HEK293 (cell line): ENCODE data around the gene C1QTNF12.
A peak's percentile ranks its signal among the peaks of the same experiment; 100 is the strongest.

Experiments used
- CTCF ChIA-PET: fragments of 350-600 bp; formaldehyde crosslinking; extraction: SDS; loops from one replicate; lab custom pipeline; 2021; ENCODE audit warnings: antibody characterized with exemption; lab: Yijun Ruan, JAX
- POLR2A ChIA-PET: fragments of 300-600 bp; formaldehyde crosslinking; extraction: SDS; loops from one replicate; lab custom pipeline; 2020; ENCODE audit warnings: antibody characterized with exemption, inconsistent platforms; lab: Yijun Ruan, JAX
- H3K27ac ChIP-seq: fragments of 200-500 bp; sonication (Bioruptor generic); 2 replicates; pipeline ENCODE4 v1.5.1; 2014; ENCODE audit warnings: low read depth, low read length, control low read depth, inconsistent platforms; ENCODE audit errors: extremely low read depth
- H3K36me3 ChIP-seq, 2 experiments: fragments of 200-500 bp in 1 of 2; sonication (Bioruptor generic) in 1 of 2; 1 replicate in 1 of 2; 2 replicates in 1 of 2; pipeline ENCODE4 v1.5.1; 2014 to 2017; ENCODE audit warnings: inconsistent platforms in 2 of 2, low read length in 2 of 2; ENCODE audit not compliant: control insufficient read depth in 2 of 2, insufficient read depth in 1 of 2
- H3K4me1 ChIP-seq: fragments of 200-500 bp; sonication (Bioruptor generic); 2 replicates; pipeline ENCODE4 v1.5.1; 2014; ENCODE audit warnings: mild to moderate bottlenecking, low read length, inconsistent platforms; ENCODE audit not compliant: control insufficient read depth, insufficient read depth
- H3K4me3 ChIP-seq: 2 replicates; pipeline ENCODE4 v1.5.1; 2011; ENCODE audit warnings: low read depth, mild to moderate bottlenecking, control low read depth, low read length, moderate library complexity
- H3K9me3 ChIP-seq: fragments of 200-500 bp; sonication (Bioruptor generic); 2 replicates; pipeline ENCODE4 v1.5.1; 2014; ENCODE audit warnings: low read depth, low read length, inconsistent platforms; ENCODE audit not compliant: control insufficient read depth, insufficient read depth
- BCL6B ChIP-seq: fragments of 450-650 bp; formaldehyde crosslinking; IDR thresholded peaks from 2 replicates; pipeline ENCODE4 v1.5.1; 2017; ENCODE audit warnings: missing biosample characterization, missing genetic modification characterization
- GLI2 ChIP-seq: fragments of 450-650 bp; formaldehyde crosslinking; IDR thresholded peaks from 2 replicates; pipeline ENCODE4; 2017; ENCODE audit warnings: missing biosample characterization, missing genetic modification characterization, low read depth, borderline replicate concordance
- GLIS1 ChIP-seq: fragments of 450-650 bp; formaldehyde crosslinking; IDR thresholded peaks from 2 replicates; pipeline ENCODE4 v1.5.1; 2016; ENCODE audit warnings: missing biosample characterization, missing genetic modification characterization
- GLIS2 ChIP-seq: fragments of 450-650 bp; formaldehyde crosslinking; IDR thresholded peaks from 2 replicates; pipeline ENCODE4 v1.5.1; 2016; ENCODE audit warnings: missing biosample characterization, missing genetic modification characterization
- HIC1 ChIP-seq: fragments of 450-650 bp; formaldehyde crosslinking; IDR thresholded peaks from 2 replicates; pipeline ENCODE4 v1.5.1; 2016; ENCODE audit warnings: missing biosample characterization, missing genetic modification characterization
- KLF8 ChIP-seq: fragments of 450-650 bp; formaldehyde crosslinking; IDR thresholded peaks from 2 replicates; pipeline ENCODE4 v1.5.1; 2016; ENCODE audit warnings: missing biosample characterization, missing genetic modification characterization
- PRDM10 ChIP-seq: fragments of 450-650 bp; formaldehyde crosslinking; IDR thresholded peaks from 2 replicates; pipeline ENCODE4 v1.5.1; 2016; ENCODE audit warnings: missing biosample characterization, missing genetic modification characterization
- ZNF114 ChIP-seq: fragments of 450-650 bp; formaldehyde crosslinking; IDR thresholded peaks from 2 replicates; pipeline ENCODE4 v1.5.0; 2017; ENCODE audit warnings: missing biosample characterization, missing genetic modification characterization
- ZNF18 ChIP-seq: fragments of 450-650 bp; formaldehyde crosslinking; IDR thresholded peaks from 2 replicates; pipeline ENCODE4 v1.5.1; 2016; ENCODE audit warnings: missing biosample characterization, missing genetic modification characterization
- ZNF184 ChIP-seq: fragments of 450-650 bp; IDR thresholded peaks from 2 replicates; pipeline ENCODE4 v1.5.1; 2018; ENCODE audit warnings: missing biosample characterization, mild to moderate bottlenecking, missing genetic modification characterization
- ZNF202 ChIP-seq: fragments of 450-650 bp; formaldehyde crosslinking; IDR thresholded peaks from 2 replicates; pipeline ENCODE4 v1.5.1; 2016; ENCODE audit warnings: missing biosample characterization, missing genetic modification characterization, borderline replicate concordance
- ZNF335 ChIP-seq: fragments of 450-650 bp; formaldehyde crosslinking; conservative IDR thresholded peaks from 2 replicates; pipeline ENCODE4 v1.5.1; 2016; ENCODE audit warnings: missing biosample characterization, missing genetic modification characterization
- ZNF37A ChIP-seq: fragments of 450-650 bp; IDR thresholded peaks from 2 replicates; pipeline ENCODE4 v1.5.1; 2018; ENCODE audit warnings: missing biosample characterization, missing genetic modification characterization
- ZNF48 ChIP-seq: fragments of 450-650 bp; formaldehyde crosslinking; IDR thresholded peaks from 2 replicates; pipeline ENCODE4 v1.5.1; 2016; ENCODE audit warnings: missing biosample characterization, missing genetic modification characterization
- ZNF600 ChIP-seq: fragments of 450-650 bp; formaldehyde crosslinking; IDR thresholded peaks from 2 replicates; pipeline ENCODE4 v1.5.1; 2016; ENCODE audit warnings: missing biosample characterization, missing genetic modification characterization
- ZNF626 ChIP-seq: fragments of 450-650 bp; sonication (Bioruptor Pico); formaldehyde crosslinking; IDR thresholded peaks from 2 replicates; pipeline ENCODE4 v1.5.1; 2018; ENCODE audit warnings: missing biosample characterization, missing genetic modification characterization, inconsistent platforms
- ZNF747 ChIP-seq: fragments of 450-650 bp; formaldehyde crosslinking; IDR thresholded peaks from 2 replicates; pipeline ENCODE4 v1.5.1; 2016; ENCODE audit warnings: missing biosample characterization, missing genetic modification characterization
- ZNF843 ChIP-seq: fragments of 450-650 bp; formaldehyde crosslinking; IDR thresholded peaks from 2 replicates; pipeline ENCODE4 v1.5.1; 2016; ENCODE audit warnings: missing biosample characterization, missing genetic modification characterization
- TF ChIP-seq, protein P1 (sequence below): fragments of 450-650 bp; formaldehyde crosslinking; IDR thresholded peaks from 2 replicates; pipeline ENCODE4 v1.5.1; 2016; ENCODE audit warnings: missing biosample characterization, missing genetic modification characterization
- TF ChIP-seq, protein P2 (sequence below): fragments of 450-650 bp; formaldehyde crosslinking; IDR thresholded peaks from 2 replicates; pipeline ENCODE4 v1.5.1; 2016; ENCODE audit warnings: missing biosample characterization, missing genetic modification characterization

The C1QTNF12 gene

DNA sequence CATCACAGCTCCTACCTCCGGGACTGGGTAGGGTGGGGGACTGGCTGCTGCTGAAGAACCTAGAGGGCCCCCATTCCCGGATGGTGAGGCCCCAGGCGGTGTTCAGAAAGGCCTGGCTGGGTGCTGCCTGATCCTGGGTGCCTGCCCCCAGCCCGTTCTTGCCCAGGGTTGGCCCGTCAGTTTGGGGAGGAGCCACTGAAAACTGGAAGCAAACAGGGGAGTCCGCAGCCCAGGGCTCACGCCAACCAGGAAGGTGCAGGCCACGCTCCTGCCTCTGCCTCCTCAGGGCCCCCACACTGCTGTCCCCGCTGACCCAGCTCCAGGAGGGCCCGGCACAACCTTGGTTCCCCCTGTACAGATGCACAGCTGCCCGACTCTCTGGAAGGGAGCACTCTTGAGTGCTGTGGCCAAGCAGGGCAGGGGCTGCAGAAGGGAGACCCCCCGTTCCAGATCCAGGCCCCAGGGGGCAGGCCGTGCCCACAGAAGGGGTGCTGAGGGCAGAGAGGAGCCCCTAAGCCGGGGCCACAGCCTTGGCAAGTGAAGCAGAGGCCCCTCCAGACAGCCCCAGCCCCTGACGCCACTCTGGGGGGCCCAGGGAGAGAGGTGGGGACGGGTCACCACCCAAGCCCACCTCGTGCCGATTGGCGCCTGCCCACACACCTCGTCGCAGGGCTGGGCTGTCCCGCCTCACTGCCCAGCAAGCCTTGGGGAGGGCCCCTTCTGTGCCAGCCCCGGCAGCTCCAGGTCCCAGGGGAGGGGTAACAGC is 5.5 kb downstream of the C1QTNF12 start:
- POLR2A ChIA-PET, result no interaction called here
- no peak overlapping the region for H3K27ac ChIP-seq

DNA sequence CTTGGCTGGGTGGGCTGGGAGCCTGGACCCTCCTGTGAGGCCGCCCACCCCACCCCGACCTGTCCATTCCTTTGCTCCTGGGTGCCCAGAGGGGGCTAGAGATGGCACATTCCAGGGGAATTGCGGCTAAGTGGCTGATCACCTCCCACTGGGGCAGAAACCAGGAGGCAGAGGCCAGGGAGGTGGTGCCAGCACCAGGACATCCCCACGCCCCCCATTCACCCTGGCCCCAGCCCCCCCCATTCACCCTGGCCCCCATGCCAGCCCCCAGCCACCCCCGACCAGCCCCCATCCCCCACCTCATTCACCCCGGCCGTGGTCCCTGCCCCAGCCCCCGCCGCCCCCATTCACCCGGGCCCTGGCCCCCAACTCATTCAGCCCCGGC is 6.2 kb downstream of the C1QTNF12 start:
- no peaks in the 10 kb centered on the region for H3K36me3 ChIP-seq
- no peaks in the 10 kb centered on the region for H3K9me3 ChIP-seq
- no peak overlapping the region for H3K4me3 ChIP-seq
- CTCF ChIA-PET, result no interaction called here
- no peak overlapping the region for H3K27ac ChIP-seq
- no peaks in the 10 kb centered on the region for H3K4me1 ChIP-seq
- TF ChIP-seq ZNF747 (tag by site-specific recombination), result no peak
- TF ChIP-seq ZNF202 (tag by site-specific recombination), result no peak
- peak; percentile 43; the same call in 1 of the 2 replicates for TF ChIP-seq PRDM10 (tag by site-specific recombination)
- TF ChIP-seq BCL6B (tag by site-specific recombination), result no peak
- no peak for TF ChIP-seq ZNF184
- TF ChIP-seq ZNF37A (tag by site-specific recombination), result no peak
- TF ChIP-seq, protein P1, sequence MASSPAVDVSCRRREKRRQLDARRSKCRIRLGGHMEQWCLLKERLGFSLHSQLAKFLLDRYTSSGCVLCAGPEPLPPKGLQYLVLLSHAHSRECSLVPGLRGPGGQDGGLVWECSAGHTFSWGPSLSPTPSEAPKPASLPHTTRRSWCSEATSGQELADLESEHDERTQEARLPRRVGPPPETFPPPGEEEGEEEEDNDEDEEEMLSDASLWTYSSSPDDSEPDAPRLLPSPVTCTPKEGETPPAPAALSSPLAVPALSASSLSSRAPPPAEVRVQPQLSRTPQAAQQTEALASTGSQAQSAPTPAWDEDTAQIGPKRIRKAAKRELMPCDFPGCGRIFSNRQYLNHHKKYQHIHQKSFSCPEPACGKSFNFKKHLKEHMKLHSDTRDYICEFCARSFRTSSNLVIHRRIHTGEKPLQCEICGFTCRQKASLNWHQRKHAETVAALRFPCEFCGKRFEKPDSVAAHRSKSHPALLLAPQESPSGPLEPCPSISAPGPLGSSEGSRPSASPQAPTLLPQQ (tag by site-specific recombination), result no peak
- no peak for TF ChIP-seq ZNF18 (tag by site-specific recombination)
- TF ChIP-seq ZNF114, result no peak
- no peak for TF ChIP-seq KLF8 (tag by site-specific recombination)
- TF ChIP-seq GLI2 (tag by site-specific recombination), result no peak
- TF ChIP-seq GLIS1, result peak; percentile 39
- POLR2A ChIA-PET, result no interaction called here

More for the DNA sequence above, 5.5 kb downstream of the C1QTNF12 start:
- Histone ChIP-seq H3K9me3 (no peaks in the 10 kb centered on the region), H3K4me1 (no peaks in the 10 kb centered on the region), H3K4me3 (no peak overlapping the region), H3K36me3 (no peaks in the 10 kb centered on the region)
- CTCF ChIA-PET, result no interaction called here
- peak; percentile 79 for TF ChIP-seq GLIS2
- peak; percentile 28 for TF ChIP-seq KLF8 (tag by site-specific recombination)
- no peak for TF ChIP-seq ZNF48 (tag by site-specific recombination)
- no peak for TF ChIP-seq ZNF843 (tag by site-specific recombination)
- TF ChIP-seq HIC1, result 0 out of 2 replicates have a peak, but pooled peaks have one; percentile 51
- TF ChIP-seq, protein P2, sequence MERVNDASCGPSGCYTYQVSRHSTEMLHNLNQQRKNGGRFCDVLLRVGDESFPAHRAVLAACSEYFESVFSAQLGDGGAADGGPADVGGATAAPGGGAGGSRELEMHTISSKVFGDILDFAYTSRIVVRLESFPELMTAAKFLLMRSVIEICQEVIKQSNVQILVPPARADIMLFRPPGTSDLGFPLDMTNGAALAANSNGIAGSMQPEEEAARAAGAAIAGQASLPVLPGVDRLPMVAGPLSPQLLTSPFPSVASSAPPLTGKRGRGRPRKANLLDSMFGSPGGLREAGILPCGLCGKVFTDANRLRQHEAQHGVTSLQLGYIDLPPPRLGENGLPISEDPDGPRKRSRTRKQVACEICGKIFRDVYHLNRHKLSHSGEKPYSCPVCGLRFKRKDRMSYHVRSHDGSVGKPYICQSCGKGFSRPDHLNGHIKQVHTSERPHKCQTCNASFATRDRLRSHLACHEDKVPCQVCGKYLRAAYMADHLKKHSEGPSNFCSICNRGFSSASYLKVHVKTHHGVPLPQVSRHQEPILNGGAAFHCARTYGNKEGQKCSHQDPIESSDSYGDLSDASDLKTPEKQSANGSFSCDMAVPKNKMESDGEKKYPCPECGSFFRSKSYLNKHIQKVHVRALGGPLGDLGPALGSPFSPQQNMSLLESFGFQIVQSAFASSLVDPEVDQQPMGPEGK (tag by site-specific recombination), result peak; percentile 42; the same call in 1 of the 2 replicates
- TF ChIP-seq ZNF335 (tag by site-specific recombination), result peak; percentile 62; the same call in 1 of the 2 replicates
- peak; percentile 74 for TF ChIP-seq GLIS1
- peak; percentile 35; the same call in 1 of the 2 replicates for TF ChIP-seq ZNF600 (tag by site-specific recombination)
- no peak for TF ChIP-seq ZNF626
